AG20443 (cell line): ENCODE measurements around the gene IL11.

Experiments used
- DNase-seq: peaks from one replicate; pipeline ENCODE4 v3.0.0; 2012; ENCODE audit warnings: low spot score, mixed read lengths

Gene IL11

GRCh38 chr19:55391191-55391670 lies 21.0 kb upstream of the IL11 start:
- no peak for DNase-seq

DNA sequence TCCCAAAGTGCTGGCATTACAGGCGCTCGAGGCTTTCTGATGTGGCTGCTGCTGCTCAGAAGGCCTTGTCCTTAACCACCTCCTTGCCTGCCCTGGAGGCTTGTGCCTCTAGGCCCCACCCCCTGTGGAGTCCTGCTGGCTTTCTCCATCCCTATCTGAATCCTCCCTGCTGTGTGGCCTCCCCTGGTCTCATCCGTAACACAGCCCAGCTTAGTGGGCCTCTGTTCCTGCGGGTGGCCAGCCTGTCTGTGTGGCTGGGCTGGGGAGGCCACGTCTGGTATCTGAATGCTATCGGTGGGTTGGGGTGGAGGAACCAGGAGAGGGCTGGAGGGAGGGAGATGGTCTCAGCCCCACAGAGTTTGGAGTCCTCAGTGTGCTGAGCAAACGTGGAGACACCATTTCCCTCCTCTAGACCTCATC lies 20.2 kb upstream of the IL11 start:
- no peak for DNase-seq

DNA sequence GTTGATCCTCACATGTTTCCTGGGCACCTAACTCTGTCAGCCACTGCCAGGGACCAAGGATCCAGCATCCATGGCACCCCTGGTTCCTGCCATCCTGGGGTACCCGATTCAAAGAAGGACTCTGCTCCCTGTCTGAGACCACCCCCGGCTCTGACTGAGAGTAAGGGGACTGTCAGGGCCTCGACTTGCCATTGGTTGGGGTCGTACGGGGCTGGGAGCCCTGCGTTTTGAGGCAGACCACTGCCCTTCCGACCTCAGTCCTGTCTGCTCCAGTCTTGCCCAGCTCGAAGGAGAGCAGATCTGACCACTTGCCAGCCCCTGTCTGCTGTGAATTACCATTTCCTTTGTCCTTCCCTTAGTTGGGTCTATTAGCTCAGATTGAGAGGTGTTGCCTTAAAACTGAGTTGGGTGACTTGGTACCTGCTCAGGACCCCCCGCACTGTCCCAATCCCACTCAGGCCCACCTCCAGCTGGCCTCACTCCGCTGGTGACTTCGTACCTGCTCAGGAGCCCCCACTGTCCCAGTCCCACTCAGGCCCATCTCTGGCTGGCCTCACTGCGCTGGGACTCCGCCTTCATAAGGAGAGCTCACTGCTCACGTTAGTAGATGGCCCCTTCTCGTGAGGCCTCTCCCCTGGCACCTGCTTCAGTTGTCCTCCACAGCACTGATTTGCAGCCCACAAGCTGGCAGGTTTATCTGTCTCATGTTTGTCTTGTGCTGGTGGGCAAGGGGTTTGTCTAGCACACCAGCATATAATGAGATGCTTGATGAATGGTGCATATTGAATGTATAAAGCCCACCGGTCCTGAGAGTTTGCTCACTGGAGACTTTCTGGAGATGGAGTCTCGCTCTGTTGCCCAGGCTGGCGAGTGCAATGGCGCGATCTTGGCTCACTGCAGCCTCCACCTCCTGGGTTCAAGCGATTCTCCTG lies 19.4 kb upstream of the IL11 start:
- no peak for DNase-seq

DNA sequence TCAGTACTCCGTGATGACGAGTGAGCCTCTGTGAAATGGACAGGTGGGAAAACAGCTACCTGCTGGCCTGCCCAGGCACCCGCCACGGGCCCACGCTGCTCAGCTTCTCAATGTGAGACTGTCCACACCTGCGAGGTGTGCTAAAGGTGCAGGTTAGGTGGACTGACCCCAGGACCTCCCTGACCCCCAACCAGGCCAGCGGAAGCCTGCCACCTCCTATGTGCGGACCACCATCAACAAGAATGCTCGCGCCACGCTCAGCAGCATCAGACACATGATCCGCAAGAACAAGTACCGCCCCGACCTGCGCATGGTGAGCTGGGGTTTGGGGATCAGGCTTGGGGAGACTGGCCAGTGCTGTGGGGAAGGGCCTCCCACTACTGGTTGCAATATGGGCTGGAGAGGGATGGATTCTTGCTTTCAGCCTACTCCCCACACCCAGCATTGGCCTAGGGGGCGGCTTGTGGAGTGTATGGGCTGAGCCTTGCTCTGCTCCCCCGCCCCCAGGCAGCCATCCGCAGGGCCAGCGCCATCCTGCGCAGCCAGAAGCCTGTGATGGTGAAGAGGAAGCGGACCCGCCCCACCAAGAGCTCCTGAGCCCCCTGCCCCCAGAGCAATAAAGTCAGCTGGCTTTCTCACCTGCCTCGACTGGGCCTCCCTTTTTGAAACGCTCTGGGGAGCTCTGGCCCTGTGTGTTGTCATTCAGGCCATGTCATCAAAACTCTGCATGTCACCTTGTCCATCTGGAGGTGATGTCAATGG lies 17.7 kb upstream of the IL11 start:
- DNase-seq = no peak

GRCh38 chr19:55386493-55386971 lies 16.3 kb upstream of the IL11 start:
- no peak for DNase-seq

GRCh38 chr19:55385724-55386492 lies 15.6 kb upstream of the IL11 start, which contains the start of gene RPL28:
Gene RPL28, plus strand, starts transcription at chr19:55385932. Its CDS starts 426 bp downstream, at chr19:55386358.
- DNase-seq = peak; percentile 96

- peak; percentile 93 for DNase-seq
Observed at GRCh38 chr19:55384920-55385723, 14.9 kb upstream of the IL11 start.

GRCh38 chr19:55384131-55384919 lies 14.1 kb upstream of the IL11 start, which contains the start of gene TMEM238:
Gene TMEM238, minus strand, starts transcription at chr19:55384292. Its CDS starts 33 bp downstream, at chr19:55384259.
- DNase-seq = no peak

- DNase-seq = peak; percentile 84
Observed at GRCh38 chr19:55383279-55384130, 13.2 kb upstream of the IL11 start.

DNA sequence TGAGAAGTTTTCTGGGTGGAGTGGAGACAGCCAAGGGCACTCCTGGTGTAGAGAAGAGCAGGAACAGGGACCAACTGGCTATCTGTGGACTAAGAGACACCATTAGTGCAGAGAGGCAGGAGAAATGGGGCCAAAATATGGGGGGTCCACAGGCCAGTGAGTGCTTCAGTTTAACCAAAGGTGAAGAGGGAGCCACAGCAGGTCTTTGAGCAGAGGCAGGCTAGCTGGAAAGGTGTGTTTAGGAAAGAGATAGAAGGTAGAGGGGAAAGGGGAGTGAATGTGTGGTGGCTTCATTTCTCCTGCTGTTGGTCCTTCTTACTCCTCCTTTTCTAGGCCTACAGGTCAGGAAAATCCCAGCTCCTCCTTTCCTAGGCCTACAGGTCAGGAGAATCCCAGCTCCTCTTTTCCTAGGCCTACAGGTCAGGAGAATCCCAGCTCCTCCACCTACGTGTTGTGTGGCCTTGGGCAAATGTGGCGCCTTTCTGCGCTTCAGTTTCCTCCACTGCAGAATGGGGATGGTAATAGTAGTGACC lies 12.3 kb upstream of the IL11 start:
- no peak for DNase-seq

- no peak for DNase-seq
Observed at GRCh38 chr19:55382013-55382412, 11.8 kb upstream of the IL11 start.

DNA sequence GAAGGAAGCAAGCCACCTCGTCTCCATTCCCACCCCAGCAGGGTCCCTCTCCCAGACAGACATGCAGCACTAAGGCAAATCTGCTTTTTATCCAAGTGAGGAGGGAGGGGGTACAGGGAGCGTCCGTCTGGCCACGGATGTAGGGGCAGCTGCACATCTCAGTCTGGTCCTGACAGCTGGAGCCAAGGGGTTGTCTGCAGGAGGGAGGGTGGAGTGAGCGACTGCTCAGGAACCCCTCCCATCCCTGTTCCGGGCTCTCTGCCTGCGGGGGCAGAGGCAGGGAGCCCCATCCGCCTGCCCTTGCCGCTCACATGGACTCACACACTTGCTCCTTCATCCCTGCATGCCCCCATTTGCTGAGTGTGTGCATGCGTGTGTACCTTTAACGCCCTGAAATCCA lies 8.9 kb upstream of the IL11 start:
- DNase-seq = no peak

GRCh38 chr19:55377356-55378131 lies 7.3 kb upstream of the IL11 start:
- DNase-seq = no peak

DNA sequence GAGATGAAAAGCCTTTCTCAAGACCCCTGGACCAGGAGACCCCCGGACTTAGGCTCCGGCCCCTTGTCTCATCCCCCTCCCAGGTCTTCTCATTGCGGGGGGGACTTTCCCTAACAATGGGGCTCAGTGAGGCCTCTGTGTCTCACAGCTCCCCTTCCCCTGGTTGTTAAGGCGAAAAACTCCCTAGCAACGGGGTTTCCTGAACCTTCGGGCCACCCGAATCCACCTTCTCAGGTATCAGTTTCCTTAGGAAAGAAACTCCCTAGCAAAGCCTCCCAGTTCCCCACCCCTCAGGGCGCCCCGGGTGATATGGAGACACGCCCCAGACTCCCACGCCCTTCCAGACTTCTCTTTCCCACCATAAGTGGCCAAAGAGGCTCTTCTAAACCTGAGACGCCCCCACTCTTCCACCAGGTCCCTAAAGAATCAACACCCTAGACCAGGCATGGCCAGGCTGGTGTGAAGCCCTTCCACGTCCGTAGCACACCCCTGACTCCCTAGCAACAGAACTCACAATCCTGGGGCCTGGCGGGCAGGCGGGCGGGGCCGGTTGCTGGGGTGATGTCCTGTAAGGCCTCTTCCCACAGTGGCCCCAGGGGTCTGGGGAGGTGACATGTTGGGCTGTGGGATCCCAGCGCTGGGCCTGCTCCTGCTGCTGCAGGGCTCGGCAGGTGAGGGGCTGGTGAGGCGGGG lies 6.1 kb upstream of the IL11 start, which contains the start of gene TMEM190:
TMEM190 (plus strand) TSS at position 586 of the 693 bp plus-strand sequence; CDS start at position 614, 28 bp downstream.
- DNase-seq = no peak

GRCh38 chr19:55373993-55374757 lies 3.9 kb upstream of the IL11 start:
- DNase-seq = peak; percentile 64

DNA sequence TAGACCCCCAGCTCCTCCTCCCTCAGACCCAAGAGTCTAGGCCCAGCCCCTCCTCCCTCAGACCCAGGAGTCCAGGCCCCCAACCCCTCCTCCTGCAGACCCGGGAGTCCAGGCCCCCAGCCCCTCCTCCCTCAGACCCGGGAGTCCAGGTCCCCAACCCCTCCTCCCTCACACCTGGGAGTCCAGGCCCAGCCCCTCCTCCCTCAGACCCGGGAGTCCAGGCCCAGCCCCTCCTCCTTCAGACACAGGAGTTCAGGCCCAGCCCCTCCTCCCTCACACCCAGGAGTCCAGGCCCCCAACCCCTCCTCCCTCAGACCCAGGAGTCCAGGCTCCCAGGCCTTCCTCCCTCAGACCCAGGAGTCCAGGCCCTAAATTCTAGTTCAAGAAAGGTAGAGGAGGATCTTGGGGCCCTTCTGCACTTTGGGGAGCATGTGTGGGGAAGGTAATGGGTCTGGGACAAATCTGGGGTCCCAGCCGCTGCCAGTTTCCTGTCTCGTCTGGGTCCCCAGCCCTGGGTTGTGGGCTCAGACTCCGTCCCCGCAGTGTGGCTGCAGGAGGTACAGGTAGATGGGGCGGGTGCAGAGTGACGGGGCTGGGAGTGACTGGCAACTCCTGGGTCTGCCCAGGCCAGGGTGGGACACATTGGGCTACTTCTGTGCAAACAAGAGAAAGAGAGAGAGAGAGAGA lies 3.2 kb upstream of the IL11 start:
- no peak for DNase-seq
